Breast epithelium (tissue), 4 donors: ENCODE data around the gene LTBP4. TPM values are rescaled to one million over a fixed set of nuclear protein-coding genes. Genes with fewer than 3 reads are reported as not detected.

ENCODE experiments used
- DNase-seq, 2 donors: peaks; one replicate each; pipeline ENCODE4 v3.0.0-alpha.2; 2019; ENCODE audit warnings: low spot score in 2 of 2
- H3K27ac ChIP-seq, 2 donors: fragments of 200-600 bp; sonication (generic) in 1 of 2; one replicate each; pipeline ENCODE4 v1.5.1; 2016 to 2019; ENCODE audit warnings: mild to moderate bottlenecking in 1 of 2
- H3K27me3 ChIP-seq, 2 donors: fragments of 200-600 bp; sonication (generic) in 1 of 2; one replicate each; pipeline versions ENCODE4 v1.5.1 to v1.6.0; 2017 to 2019; ENCODE audit warnings: control low read depth in 1 of 2, mild to moderate bottlenecking in 1 of 2
- H3K36me3 ChIP-seq: fragments of 200-600 bp; one replicate; pipeline ENCODE4 v1.5.1; 2019
- H3K4me1 ChIP-seq, 2 donors: fragments of 200-600 bp; sonication (generic); one replicate each; pipeline ENCODE4 v1.5.1; 2016 to 2019; ENCODE audit warnings: control low read depth in 1 of 2
- H3K4me3 ChIP-seq, 3 donors: fragments of 200-600 bp; sonication (generic); 1 replicate in 2 of 3; 2 replicates in 1 of 3; pipeline ENCODE4 v1.5.1; 2016 to 2019; ENCODE audit warnings: mild to moderate bottlenecking in 3 of 3, moderate library complexity in 2 of 3
- H3K9me3 ChIP-seq, 2 donors: fragments of 200-600 bp; sonication (generic) in 1 of 2; one replicate each; pipeline ENCODE4 v1.5.1; 2016 to 2019; ENCODE audit warnings: control low read depth in 1 of 2
- POLR2A ChIP-seq: fragments of 450-650 bp; IDR thresholded peaks from one replicate; pipeline ENCODE4 v1.6.1; 2016; ENCODE audit warnings: antibody characterized with exemption, mild to moderate bottlenecking, moderate library complexity
- POLR2AphosphoS5 ChIP-seq, 3 donors: sonication (generic); formaldehyde crosslinking; IDR thresholded peaks; one replicate each; pipeline ENCODE4 v1.6.1; 2017; ENCODE audit warnings: antibody characterized with exemption in 3 of 3
- intact Hi-C: fragments of 100-400 bp; cut with DNase I; formaldehyde crosslinking; loops from one replicate; pipeline ENCODE4 v1.15.1; 2023; ENCODE audit warnings: low total_unique reads
- total RNA-seq, 3 donors: library from RNA; depleted of rRNA; stranded (reverse); fragments of >200 nt; gene quantifications; one replicate each; pipeline ENCODE4 v1.1.0, GENCODE V29; 2016
- TF ChIP-seq, protein P1 (sequence below), 3 donors: fragments of 450-650 bp; IDR thresholded peaks; one replicate each; pipeline ENCODE4 v1.5.1; 2016 to 2017; ENCODE audit warnings: antibody characterized with exemption in 3 of 3, mild to moderate bottlenecking in 3 of 3, moderate library complexity in 3 of 3

LTBP4 gene
- total RNA-seq, 3 donors from 2014 or later = 52.7 to 130 (median 89.1) TPM

GRCh38 chr19:40598121-40598917 is 2.9 kb upstream of the LTBP4 start:
- Histone ChIP-seq H3K27me3 (peaks cover 0 to 28% of the 10 kb centered on the region in 2 donors), H3K36me3 (no peaks in the 10 kb centered on the region), H3K4me1 (peaks cover 17 to 19% of the 10 kb centered on the region in 2 donors), H3K9me3 (no peaks in the 10 kb centered on the region), H3K27ac (no peak overlapping the region), H3K4me3 (peak overlapping the region in 1 of 3 donors; percentile 41)
- intact Hi-C loops = no loop called here
- TF ChIP-seq, protein P1, sequence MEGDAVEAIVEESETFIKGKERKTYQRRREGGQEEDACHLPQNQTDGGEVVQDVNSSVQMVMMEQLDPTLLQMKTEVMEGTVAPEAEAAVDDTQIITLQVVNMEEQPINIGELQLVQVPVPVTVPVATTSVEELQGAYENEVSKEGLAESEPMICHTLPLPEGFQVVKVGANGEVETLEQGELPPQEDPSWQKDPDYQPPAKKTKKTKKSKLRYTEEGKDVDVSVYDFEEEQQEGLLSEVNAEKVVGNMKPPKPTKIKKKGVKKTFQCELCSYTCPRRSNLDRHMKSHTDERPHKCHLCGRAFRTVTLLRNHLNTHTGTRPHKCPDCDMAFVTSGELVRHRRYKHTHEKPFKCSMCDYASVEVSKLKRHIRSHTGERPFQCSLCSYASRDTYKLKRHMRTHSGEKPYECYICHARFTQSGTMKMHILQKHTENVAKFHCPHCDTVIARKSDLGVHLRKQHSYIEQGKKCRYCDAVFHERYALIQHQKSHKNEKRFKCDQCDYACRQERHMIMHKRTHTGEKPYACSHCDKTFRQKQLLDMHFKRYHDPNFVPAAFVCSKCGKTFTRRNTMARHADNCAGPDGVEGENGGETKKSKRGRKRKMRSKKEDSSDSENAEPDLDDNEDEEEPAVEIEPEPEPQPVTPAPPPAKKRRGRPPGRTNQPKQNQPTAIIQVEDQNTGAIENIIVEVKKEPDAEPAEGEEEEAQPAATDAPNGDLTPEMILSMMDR (IDR thresholded peaks at IDR 0.05) = peak; percentile 94 to 98 (median 96)
- no peak for TF ChIP-seq POLR2A
- TF ChIP-seq POLR2AphosphoS5 (IDR thresholded peaks at IDR 0.05) = peak in 1 of 3 donors; percentile 38
- DNase-seq = peak; percentile 87 to 93

DNA sequence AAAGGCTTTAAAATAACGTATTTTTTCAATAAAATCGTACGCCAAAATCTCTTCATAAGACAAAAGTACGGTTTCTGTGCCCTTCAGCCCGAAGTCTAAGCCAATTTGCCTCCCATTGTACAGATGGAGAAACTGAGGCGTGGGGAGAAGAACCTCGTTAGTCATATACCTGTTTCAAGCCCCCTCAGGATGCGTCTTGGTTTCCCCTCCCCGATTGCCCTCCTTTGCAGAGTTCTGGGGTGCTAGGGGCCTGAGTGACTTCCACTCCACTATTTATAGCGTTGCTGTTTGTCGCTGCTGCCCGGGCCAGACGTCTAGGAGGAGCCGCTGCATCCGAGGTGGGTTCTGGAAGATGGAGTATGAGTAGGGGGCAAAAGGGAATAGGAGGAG is 2.3 kb upstream of the LTBP4 start:
- H3K4me1 ChIP-seq = peaks cover 17 to 19% of the 10 kb centered on the region in 2 donors

DNA sequence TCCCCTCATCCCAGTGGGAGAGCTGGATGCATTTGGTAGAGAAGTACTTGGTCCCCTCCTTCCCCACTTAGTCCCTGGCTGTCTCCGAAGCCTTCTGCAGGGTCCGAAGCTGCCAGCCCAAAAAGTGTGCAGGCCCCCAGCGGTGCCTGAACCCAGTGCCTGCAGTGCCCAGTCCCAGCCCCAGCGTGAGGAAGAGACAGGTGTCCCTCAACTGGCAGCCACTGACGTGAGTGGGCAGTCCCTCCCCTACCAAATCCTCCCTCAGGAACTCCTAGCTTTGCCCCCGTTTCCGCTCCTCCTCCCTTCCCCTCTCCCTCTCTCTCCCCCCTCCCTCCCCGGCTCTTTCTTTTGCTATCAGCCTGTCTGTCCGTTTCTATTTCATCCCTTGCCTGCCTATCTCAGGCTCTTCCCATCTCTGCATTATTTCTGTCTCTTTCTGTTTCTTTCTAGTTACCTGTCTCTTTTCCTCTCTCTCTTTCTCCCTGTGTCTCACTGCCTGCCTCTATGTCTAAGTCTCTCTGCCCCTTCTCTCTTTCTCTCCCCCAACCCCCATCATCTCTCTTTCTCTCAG is 1.8 kb upstream of the LTBP4 start:
- peaks cover 17 to 23% of the 10 kb centered on the region in 2 donors for H3K4me1 ChIP-seq
- H3K27ac ChIP-seq = peak overlapping the region; percentile 10 to 76
- intact Hi-C loops = no loop called here
- H3K9me3 ChIP-seq = no peaks in the 10 kb centered on the region
- no peaks in the 10 kb centered on the region for H3K36me3 ChIP-seq
- TF ChIP-seq, protein P1 (IDR thresholded peaks at IDR 0.05) = no peak
- TF ChIP-seq POLR2A (no peak), POLR2AphosphoS5 (IDR thresholded peaks at IDR 0.05) (no peak)
- H3K27me3 ChIP-seq = peaks cover 0 to 28% of the 10 kb centered on the region in 2 donors
- no peak for DNase-seq
- peak overlapping the region in 2 of 3 donors; percentile 11 to 70 for H3K4me3 ChIP-seq

More for the DNA sequence above, 2.3 kb upstream of the LTBP4 start:
- Histone ChIP-seq H3K36me3 (no peaks in the 10 kb centered on the region), H3K4me3 (no peak overlapping the region), H3K27me3 (peaks cover 0 to 28% of the 10 kb centered on the region in 2 donors), H3K9me3 (no peaks in the 10 kb centered on the region), H3K27ac (no peak overlapping the region)
- DNase-seq = no peak
- intact Hi-C loops = no loop called here
- TF ChIP-seq POLR2AphosphoS5 (IDR thresholded peaks at IDR 0.05) (no peak), POLR2A (no peak)
- TF ChIP-seq, protein P1 (IDR thresholded peaks at IDR 0.05) = no peak

- Histone ChIP-seq H3K4me3 (peak overlapping the region; percentile 11 to 70 (median 15)), H3K9me3 (no peaks in the 10 kb centered on the region), H3K27me3 (peaks cover 0 to 28% of the 10 kb centered on the region in 2 donors), H3K4me1 (peaks cover 17 to 24% of the 10 kb centered on the region in 2 donors), H3K27ac (peak overlapping the region; percentile 10 to 76), H3K36me3 (no peaks in the 10 kb centered on the region)
- DNase-seq = no peak
- TF ChIP-seq POLR2A (no peak), POLR2AphosphoS5 (IDR thresholded peaks at IDR 0.05) (no peak)
- TF ChIP-seq, protein P1 (IDR thresholded peaks at IDR 0.05) = no peak
- intact Hi-C loops = no loop called here
Measured at GRCh38 chr19:40599902-40600569, 1.1 kb upstream of the LTBP4 start.
